Endothelial cell of umbilical vein (primary cell): ENCODE data around the gene SLC31A2.

ENCODE experiments used
- EZH2 ChIP-seq: IDR thresholded peaks from 2 replicates; pipeline ENCODE4 v1.6.1; 2012; ENCODE audit warnings: borderline replicate concordance, low read depth, mild to moderate bottlenecking, moderate library complexity, low read length, inconsistent platforms; ENCODE audit not compliant: severe bottlenecking
- FOS ChIP-seq: IDR thresholded peaks from 2 replicates; pipeline ENCODE4 v1.6.1; 2011; ENCODE audit warnings: mild to moderate bottlenecking, low read length, moderate library complexity, borderline replicate concordance; ENCODE audit not compliant: insufficient read depth
- GATA2 ChIP-seq: IDR thresholded peaks from 2 replicates; pipeline ENCODE4 v1.7.0; 2011; ENCODE audit warnings: low read depth, mild to moderate bottlenecking, moderate library complexity, mixed read lengths, low read length; ENCODE audit not compliant: insufficient read length, insufficient read depth
- JUN ChIP-seq: IDR thresholded peaks from 2 replicates; pipeline ENCODE4 v1.6.1; 2011; ENCODE audit warnings: borderline replicate concordance, low read depth; ENCODE audit not compliant: insufficient read length, insufficient read depth
- MYC ChIP-seq: IDR thresholded peaks from one replicate; pipeline ENCODE4 v1.6.1; 2011; ENCODE audit warnings: mild to moderate bottlenecking, low read depth, low read length
- POLR2A ChIP-seq: IDR thresholded peaks from 2 replicates; pipeline ENCODE4 v1.6.1; 2012; ENCODE audit warnings: low read depth, mild to moderate bottlenecking, control low read depth, low read length
- POLR2AphosphoS5 ChIP-seq: IDR thresholded peaks from 2 replicates; pipeline ENCODE4 v1.6.1; 2012; ENCODE audit warnings: low read depth, mild to moderate bottlenecking, control low read depth, low read length, moderate library complexity; ENCODE audit not compliant: insufficient read depth
- TF ChIP-seq, protein P1 (sequence below), 2 donors: IDR thresholded peaks; 1 replicate in 1 of 2; 2 replicates in 1 of 2; pipeline ENCODE4 v1.5.1; 2011; ENCODE audit warnings: low read length in 2 of 2, mild to moderate bottlenecking in 2 of 2, moderate library complexity in 2 of 2, control low read depth in 1 of 2, inconsistent platforms in 1 of 2, low read depth in 1 of 2; ENCODE audit not compliant: insufficient read depth in 1 of 2; ENCODE audit errors: extremely low read depth in 1 of 2
- TF ChIP-seq, protein P2 (sequence below): IDR thresholded peaks from 2 replicates; pipeline ENCODE4 v1.6.1; 2011; ENCODE audit not compliant: insufficient read depth, insufficient read length

DNA sequence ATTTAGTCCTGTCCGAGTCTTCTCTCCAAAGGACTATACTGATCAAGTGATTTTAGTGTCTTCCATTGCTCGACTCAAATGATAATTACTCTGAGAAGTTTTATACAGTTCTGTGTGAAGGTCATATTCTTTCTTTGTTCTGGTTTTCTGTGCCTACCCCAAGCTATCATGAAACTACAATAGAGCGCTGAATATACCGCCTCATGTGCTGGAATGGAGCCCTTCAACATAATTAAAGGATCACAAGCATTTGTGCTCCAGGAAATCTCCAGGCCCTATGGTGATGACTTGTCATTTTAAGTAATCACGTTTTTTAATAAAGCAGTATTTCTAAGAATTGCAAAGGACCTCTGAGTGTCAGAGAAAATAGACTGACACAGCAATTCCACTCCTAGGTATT, 10.9 kb upstream of the SLC31A2 start:
- TF ChIP-seq JUN (no peak), POLR2A (no peak), EZH2 (no peak), POLR2AphosphoS5 (no peak), MYC (no peak), GATA2 (no peak), FOS (no peak)
- TF ChIP-seq, protein P1, sequence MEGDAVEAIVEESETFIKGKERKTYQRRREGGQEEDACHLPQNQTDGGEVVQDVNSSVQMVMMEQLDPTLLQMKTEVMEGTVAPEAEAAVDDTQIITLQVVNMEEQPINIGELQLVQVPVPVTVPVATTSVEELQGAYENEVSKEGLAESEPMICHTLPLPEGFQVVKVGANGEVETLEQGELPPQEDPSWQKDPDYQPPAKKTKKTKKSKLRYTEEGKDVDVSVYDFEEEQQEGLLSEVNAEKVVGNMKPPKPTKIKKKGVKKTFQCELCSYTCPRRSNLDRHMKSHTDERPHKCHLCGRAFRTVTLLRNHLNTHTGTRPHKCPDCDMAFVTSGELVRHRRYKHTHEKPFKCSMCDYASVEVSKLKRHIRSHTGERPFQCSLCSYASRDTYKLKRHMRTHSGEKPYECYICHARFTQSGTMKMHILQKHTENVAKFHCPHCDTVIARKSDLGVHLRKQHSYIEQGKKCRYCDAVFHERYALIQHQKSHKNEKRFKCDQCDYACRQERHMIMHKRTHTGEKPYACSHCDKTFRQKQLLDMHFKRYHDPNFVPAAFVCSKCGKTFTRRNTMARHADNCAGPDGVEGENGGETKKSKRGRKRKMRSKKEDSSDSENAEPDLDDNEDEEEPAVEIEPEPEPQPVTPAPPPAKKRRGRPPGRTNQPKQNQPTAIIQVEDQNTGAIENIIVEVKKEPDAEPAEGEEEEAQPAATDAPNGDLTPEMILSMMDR (IDR thresholded peaks at IDR 0.05; ENCODE audit: extremely low read depth in 1 of 2, insufficient read depth in 1 of 2, low read depth in 1 of 2, low read length in 2 of 2): no peak
- TF ChIP-seq, protein P2, sequence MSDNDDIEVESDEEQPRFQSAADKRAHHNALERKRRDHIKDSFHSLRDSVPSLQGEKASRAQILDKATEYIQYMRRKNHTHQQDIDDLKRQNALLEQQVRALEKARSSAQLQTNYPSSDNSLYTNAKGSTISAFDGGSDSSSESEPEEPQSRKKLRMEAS: no peak
